ENCODE data around the gene AMFR. TPM values are rescaled to one million over a fixed set of nuclear protein-coding genes. Genes with fewer than 3 reads are reported as not detected.

AMFR gene
- total RNA-seq, result 10 to 100 TPM; 45.0 to 45.1 TPM

GRCh38 chr16:56425439-56425832 lies at the start of gene AMFR:
AMFR (minus strand) TSS chr16:56425545; CDS start chr16:56425327, 218 bp downstream.
- H3K4me3 Mint-ChIP-seq, result peak within 1 kb of the TSS; percentile 89
- DNase-seq, result peak; percentile 89
- peaks cover 9% of the 10 kb centered on the region for H3K36me3 Mint-ChIP-seq
- H3K9me3 Mint-ChIP-seq, result no peaks in the 10 kb centered on the region
- peak within 1 kb of the TSS; percentile 79 for H3K27ac Mint-ChIP-seq
- no peaks in the 10 kb centered on the region for H3K27me3 Mint-ChIP-seq
- H3K4me1 Mint-ChIP-seq, result peaks cover 44% of the 10 kb centered on the region

GRCh38 chr16:56470666-56471065 lies 45.3 kb upstream of the AMFR start:
- Mint-ChIP-seq H3K4me3 (no peak overlapping the region), H3K9me3 (no peaks in the 10 kb centered on the region), H3K27ac (no peak overlapping the region), H3K27me3 (no peaks in the 10 kb centered on the region), H3K36me3 (peaks cover 39% of the 10 kb centered on the region), H3K4me1 (peaks cover 1% of the 10 kb centered on the region)
- DNase-seq, result no peak

- Mint-ChIP-seq H3K27ac (no peak overlapping the region), H3K9me3 (no peaks in the 10 kb centered on the region), H3K27me3 (no peaks in the 10 kb centered on the region), H3K4me3 (no peak overlapping the region), H3K4me1 (peaks cover 1% of the 10 kb centered on the region), H3K36me3 (peaks cover 40% of the 10 kb centered on the region)
- no peak for DNase-seq
These were observed 44.9 kb upstream of the AMFR start for GRCh38 chr16:56470232-56470631.

GRCh38 chr16:56469748-56470147 lies 44.4 kb upstream of the AMFR start:
- DNase-seq, result no peak
- Mint-ChIP-seq H3K4me1 (peaks cover 1% of the 10 kb centered on the region), H3K4me3 (no peak overlapping the region), H3K9me3 (no peaks in the 10 kb centered on the region), H3K27ac (no peak overlapping the region), H3K27me3 (no peaks in the 10 kb centered on the region), H3K36me3 (peaks cover 36% of the 10 kb centered on the region)

- Mint-ChIP-seq H3K4me3 (no peak overlapping the region), H3K27me3 (no peaks in the 10 kb centered on the region), H3K27ac (no peak overlapping the region), H3K4me1 (peaks cover 1% of the 10 kb centered on the region), H3K9me3 (no peaks in the 10 kb centered on the region), H3K36me3 (peaks cover 41% of the 10 kb centered on the region)
- no peak for DNase-seq
These were observed 43.5 kb upstream of the AMFR start for GRCh38 chr16:56468800-56469199.

- Mint-ChIP-seq H3K9me3 (no peaks in the 10 kb centered on the region), H3K27me3 (no peaks in the 10 kb centered on the region), H3K4me1 (no peaks in the 10 kb centered on the region), H3K4me3 (no peak overlapping the region), H3K36me3 (peaks cover 35% of the 10 kb centered on the region), H3K27ac (no peak overlapping the region)
- DNase-seq, result no peak
These were observed 41.0 kb upstream of the AMFR start for GRCh38 chr16:56466344-56466743.

- DNase-seq, result no peak
- Mint-ChIP-seq H3K4me3 (no peak overlapping the region), H3K27me3 (no peaks in the 10 kb centered on the region), H3K27ac (no peak overlapping the region), H3K9me3 (no peaks in the 10 kb centered on the region), H3K4me1 (no peaks in the 10 kb centered on the region), H3K36me3 (peaks cover 24% of the 10 kb centered on the region)
These were observed 37.8 kb upstream of the AMFR start for GRCh38 chr16:56463153-56463552.

GRCh38 chr16:56462064-56462796 lies 36.9 kb upstream of the AMFR start:
- Mint-ChIP-seq H3K4me3 (no peak overlapping the region), H3K4me1 (no peaks in the 10 kb centered on the region), H3K27me3 (no peaks in the 10 kb centered on the region), H3K9me3 (no peaks in the 10 kb centered on the region), H3K27ac (no peak overlapping the region), H3K36me3 (peaks cover 29% of the 10 kb centered on the region)
- DNase-seq, result no peak

GRCh38 chr16:56460101-56460500 lies 34.8 kb upstream of the AMFR start:
- Mint-ChIP-seq H3K36me3 (peaks cover 39% of the 10 kb centered on the region), H3K27me3 (no peaks in the 10 kb centered on the region), H3K4me3 (no peak overlapping the region), H3K4me1 (peaks cover 7% of the 10 kb centered on the region), H3K9me3 (no peaks in the 10 kb centered on the region), H3K27ac (no peak overlapping the region)
- DNase-seq, result no peak

- H3K36me3 Mint-ChIP-seq, result peaks cover 46% of the 10 kb centered on the region
- no peak overlapping the region for H3K27ac Mint-ChIP-seq
- H3K27me3 Mint-ChIP-seq, result no peaks in the 10 kb centered on the region
- no peaks in the 10 kb centered on the region for H3K9me3 Mint-ChIP-seq
- DNase-seq, result no peak
- H3K4me1 Mint-ChIP-seq, result peaks cover 10% of the 10 kb centered on the region
- H3K4me3 Mint-ChIP-seq, result no peak overlapping the region
These were observed 32.7 kb upstream of the AMFR start for GRCh38 chr16:56457927-56458470.

- Mint-ChIP-seq H3K27ac (peak overlapping the region; percentile 92), H3K4me3 (peak overlapping the region; percentile 94), H3K27me3 (no peaks in the 10 kb centered on the region), H3K36me3 (peaks cover 54% of the 10 kb centered on the region), H3K4me1 (peaks cover 41% of the 10 kb centered on the region), H3K9me3 (no peaks in the 10 kb centered on the region)
- no peak for DNase-seq
These were observed 26.7 kb upstream of the AMFR start for GRCh38 chr16:56451753-56452689.

- no peaks in the 10 kb centered on the region for H3K9me3 Mint-ChIP-seq
- peak; percentile 93 for DNase-seq
- peak within 1 kb of the TSS; percentile 94 for H3K4me3 Mint-ChIP-seq
- peak within 1 kb of the TSS; percentile 92 for H3K27ac Mint-ChIP-seq
- H3K36me3 Mint-ChIP-seq, result peaks cover 50% of the 10 kb centered on the region
- no peaks in the 10 kb centered on the region for H3K27me3 Mint-ChIP-seq
- peaks cover 40% of the 10 kb centered on the region for H3K4me1 Mint-ChIP-seq
These were observed 25.8 kb upstream of the AMFR start, which contains the start of the genes NUDT21 and OGFOD1 for GRCh38 chr16:56450986-56451752. NUDT21 (minus strand) TSS chr16:56451332; CDS start chr16:56451202, 130 bp downstream. OGFOD1 (plus strand) TSS chr16:56451554; CDS start chr16:56451613, 59 bp downstream.

- no peak for DNase-seq
- H3K4me3 Mint-ChIP-seq, result peak overlapping the region; percentile 94
- H3K4me1 Mint-ChIP-seq, result peaks cover 33% of the 10 kb centered on the region
- H3K9me3 Mint-ChIP-seq, result no peaks in the 10 kb centered on the region
- peaks cover 42% of the 10 kb centered on the region for H3K36me3 Mint-ChIP-seq
- no peaks in the 10 kb centered on the region for H3K27me3 Mint-ChIP-seq
- H3K27ac Mint-ChIP-seq, result peak overlapping the region; percentile 92
These were observed 25.1 kb upstream of the AMFR start for GRCh38 chr16:56450275-56450985.

- H3K36me3 Mint-ChIP-seq, result peaks cover 26% of the 10 kb centered on the region
- no peak overlapping the region for H3K4me3 Mint-ChIP-seq
- H3K27ac Mint-ChIP-seq, result peak overlapping the region; percentile 78
These were observed 22.7 kb upstream of the AMFR start for GRCh38 chr16:56448005-56448404.

More at GRCh38 chr16:56448005-56448404, 22.7 kb upstream of the AMFR start:
- H3K4me1 Mint-ChIP-seq, result peaks cover 31% of the 10 kb centered on the region
- H3K27me3 Mint-ChIP-seq, result no peaks in the 10 kb centered on the region
- no peak for DNase-seq
- no peaks in the 10 kb centered on the region for H3K9me3 Mint-ChIP-seq

Data from activated naive CD8-positive, alpha-beta T cell treated with anti-CD3 and anti-CD28 coated beads for 36 hours (primary cell).